HG03460 (cell line): ENCODE measurements around the gene CERS6.
A peak's percentile ranks its signal among the peaks of the same experiment; 100 is the strongest.

Source experiments
- ATAC-seq: cut with Tn5 transposase; IDR thresholded peaks from one replicate; pipeline ENCODE4 v1.9.1; 2021; ENCODE audit not compliant: unreplicated experiment

The CERS6 gene

GRCh38 chr2:168565512-168565911, 109.4 kb downstream of the CERS6 start:
- ATAC-seq: no peak

GRCh38 chr2:168566974-168567665, 111.0 kb downstream of the CERS6 start:
- no peak for ATAC-seq

- ATAC-seq: no peak
These were observed 111.8 kb downstream of the CERS6 start for GRCh38 chr2:168567836-168568235.

- ATAC-seq: no peak
These were observed 112.6 kb downstream of the CERS6 start for GRCh38 chr2:168568476-168569267.

- no peak for ATAC-seq
These were observed 115.0 kb downstream of the CERS6 start for GRCh38 chr2:168571061-168571460.

- no peak for ATAC-seq
These were observed 117.2 kb downstream of the CERS6 start for GRCh38 chr2:168573128-168573903.

GRCh38 chr2:168574856-168575630, 119.0 kb downstream of the CERS6 start:
- no peak for ATAC-seq

- no peak for ATAC-seq
These were observed 121.8 kb downstream of the CERS6 start for GRCh38 chr2:168577885-168578284.

GRCh38 chr2:168583064-168583709, 127.1 kb downstream of the CERS6 start:
- peak; percentile 61 for ATAC-seq

- no peak for ATAC-seq
These were observed 127.8 kb downstream of the CERS6 start for GRCh38 chr2:168583710-168584521.

- ATAC-seq: peak; percentile 44
These were observed 128.8 kb downstream of the CERS6 start for GRCh38 chr2:168584911-168585310.

- ATAC-seq: no peak
These were observed 129.6 kb downstream of the CERS6 start for GRCh38 chr2:168585700-168586099.

GRCh38 chr2:168587307-168587706, 131.2 kb downstream of the CERS6 start:
- ATAC-seq: no peak

GRCh38 chr2:168589236-168590211, 133.5 kb downstream of the CERS6 start:
- no peak for ATAC-seq

GRCh38 chr2:168592181-168592831, 136.2 kb downstream of the CERS6 start:
- ATAC-seq: no peak

- no peak for ATAC-seq
These were observed 137.6 kb downstream of the CERS6 start for GRCh38 chr2:168593713-168594112.

GRCh38 chr2:168594778-168595177, 138.7 kb downstream of the CERS6 start:
- ATAC-seq: peak; percentile 83
